GM19351 (cell line): ENCODE measurements around the gene MLH1.

Experiments used
- ATAC-seq: cut with Tn5 transposase; IDR thresholded peaks from one replicate; pipeline ENCODE4 v1.9.1; 2021; ENCODE audit warnings: mild to moderate bottlenecking, moderate library complexity; ENCODE audit not compliant: unreplicated experiment

The MLH1 gene

GRCh38 chr3:36973139-36973538, 20.2 kb upstream of the MLH1 start:
- no peak for ATAC-seq

DNA sequence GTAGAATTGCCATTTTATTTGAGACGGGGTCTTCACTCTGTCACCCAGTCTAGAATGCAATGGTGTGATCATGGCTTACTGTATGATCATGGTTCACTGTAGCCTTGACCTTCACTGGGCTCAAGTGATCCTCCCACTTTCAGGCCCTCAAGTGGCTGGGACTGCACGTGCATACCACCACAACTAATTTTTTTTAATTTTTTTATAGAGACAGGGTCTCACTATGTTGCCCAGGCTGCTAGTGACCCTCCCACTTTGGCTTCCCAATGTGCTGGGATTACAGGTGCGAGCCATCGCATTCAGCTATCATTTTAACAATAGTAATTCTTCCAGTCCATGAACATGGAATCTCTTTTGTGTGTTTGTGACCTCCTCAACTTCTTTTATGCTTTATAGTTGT, 12.3 kb upstream of the MLH1 start:
- no peak for ATAC-seq

- no peak for ATAC-seq
These were observed 5.0 kb upstream of the MLH1 start for GRCh38 chr3:36988356-36988755.

DNA sequence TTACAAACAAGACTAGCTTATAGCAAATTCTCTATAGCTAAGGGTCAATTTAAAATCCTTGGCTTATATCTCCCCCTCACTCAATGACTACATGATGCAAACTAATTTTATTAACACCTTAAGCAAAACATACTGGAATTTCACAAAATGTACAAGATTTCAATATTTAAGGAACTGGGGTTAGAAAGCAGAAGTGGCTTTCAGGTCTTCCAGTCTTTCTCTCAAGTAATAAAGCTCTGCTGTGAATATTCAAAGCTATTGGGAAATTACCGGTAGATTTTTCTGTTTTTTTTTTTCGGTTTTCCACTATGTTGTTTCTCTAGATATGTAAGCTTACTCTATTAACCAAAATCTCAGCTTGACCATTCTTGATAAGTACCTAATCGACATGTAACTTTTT, 4.3 kb upstream of the MLH1 start:
- ATAC-seq = no peak

DNA sequence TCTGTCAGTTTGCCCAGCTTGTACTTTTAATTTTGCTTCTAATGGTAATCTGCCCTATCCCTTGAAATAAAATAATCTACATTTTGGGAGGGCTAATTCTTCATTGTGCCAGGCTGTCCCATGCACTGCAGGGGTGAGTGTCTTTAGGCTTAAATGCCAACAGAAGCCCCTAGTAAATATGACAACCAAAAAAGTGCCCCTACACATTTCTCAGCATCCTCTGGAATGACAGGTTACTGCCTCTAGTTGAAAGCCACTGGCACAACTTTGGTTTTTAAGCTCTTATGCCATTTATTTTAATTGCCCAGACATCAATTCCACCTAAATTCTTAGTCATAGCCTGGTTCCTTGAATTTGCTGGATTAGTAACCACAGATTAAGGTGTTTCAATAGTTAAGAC, 3.8 kb upstream of the MLH1 start:
- ATAC-seq = no peak

DNA sequence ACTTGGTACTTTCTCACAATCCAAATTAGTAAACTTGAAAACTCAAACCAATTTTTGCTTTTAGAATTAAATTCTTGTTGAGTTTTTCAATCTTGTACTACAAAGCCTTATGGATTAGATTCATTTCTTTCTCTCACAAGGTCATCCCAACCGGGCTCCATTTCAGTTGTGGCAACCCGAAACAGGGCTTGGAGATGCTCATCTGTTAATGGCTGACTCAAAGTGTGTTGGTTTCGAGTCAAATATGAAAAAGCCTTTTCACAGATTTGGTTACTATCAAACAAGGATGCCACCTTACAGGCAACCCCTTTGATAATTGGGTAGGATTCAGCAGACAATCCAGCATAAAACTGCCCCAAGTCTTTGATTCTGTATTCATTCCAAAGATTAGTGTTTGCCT, 2.2 kb upstream of the MLH1 start:
- no peak for ATAC-seq

GRCh38 chr3:36991923-36992805, 1.2 kb upstream of the MLH1 start:
- ATAC-seq = no peak

DNA sequence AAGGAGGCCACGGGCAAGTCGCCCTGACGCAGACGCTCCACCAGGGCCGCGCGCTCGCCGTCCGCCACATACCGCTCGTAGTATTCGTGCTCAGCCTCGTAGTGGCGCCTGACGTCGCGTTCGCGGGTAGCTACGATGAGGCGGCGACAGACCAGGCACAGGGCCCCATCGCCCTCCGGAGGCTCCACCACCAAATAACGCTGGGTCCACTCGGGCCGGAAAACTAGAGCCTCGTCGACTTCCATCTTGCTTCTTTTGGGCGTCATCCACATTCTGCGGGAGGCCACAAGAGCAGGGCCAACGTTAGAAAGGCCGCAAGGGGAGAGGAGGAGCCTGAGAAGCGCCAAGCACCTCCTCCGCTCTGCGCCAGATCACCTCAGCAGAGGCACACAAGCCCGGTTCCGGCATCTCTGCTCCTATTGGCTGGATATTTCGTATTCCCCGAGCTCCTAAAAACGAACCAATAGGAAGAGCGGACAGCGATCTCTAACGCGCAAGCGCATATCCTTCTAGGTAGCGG, 452 bp upstream of the MLH1 start, which contains the start of gene EPM2AIP1:
EPM2AIP1 (minus strand) TSS at position 326 of the 520 bp plus-strand sequence; CDS start at position 272, 54 bp downstream.
- peak; percentile 79 for ATAC-seq

DNA sequence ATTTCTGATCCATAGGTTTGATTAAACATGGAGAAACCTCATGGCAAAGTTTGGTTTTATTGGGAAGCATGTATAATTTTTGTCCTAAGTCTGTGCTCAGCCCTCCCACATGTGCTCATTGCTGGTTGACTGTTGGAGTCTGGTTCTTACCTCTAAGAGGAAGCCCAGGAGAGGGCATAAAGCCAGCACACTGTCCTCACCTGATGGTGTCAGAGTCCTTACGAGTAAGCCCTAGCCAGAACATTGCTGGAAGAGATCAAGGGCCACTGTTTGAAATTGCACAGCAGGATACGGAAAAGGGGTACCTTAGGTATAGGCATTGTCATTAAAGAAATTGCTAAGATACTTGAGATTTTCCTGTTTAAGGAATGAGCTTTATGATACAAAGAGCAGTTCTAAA, 21.3 kb downstream of the MLH1 start:
- ATAC-seq = no peak

GRCh38 chr3:37015642-37016041, 22.3 kb downstream of the MLH1 start:
- no peak for ATAC-seq

- no peak for ATAC-seq
These were observed 23.6 kb downstream of the MLH1 start for GRCh38 chr3:37016903-37017302.

DNA sequence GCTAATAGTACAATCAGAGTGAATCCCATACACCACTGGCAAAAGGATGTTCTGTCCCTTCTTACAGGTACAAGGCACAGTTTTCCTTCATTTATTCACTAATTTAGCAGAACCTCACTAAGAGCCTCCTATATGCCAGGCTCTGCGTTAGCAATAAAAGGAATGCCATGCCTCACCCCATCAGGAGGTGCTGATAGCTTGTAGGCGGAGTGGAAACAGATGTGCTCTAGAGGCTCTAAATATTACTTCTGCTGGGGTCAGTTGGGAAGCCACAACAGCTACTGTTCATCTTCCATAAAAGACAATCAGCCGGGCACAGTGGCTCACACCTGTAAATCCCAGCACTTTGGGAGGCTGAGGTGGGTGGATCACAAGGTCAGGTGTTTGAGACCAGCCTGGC, 24.4 kb downstream of the MLH1 start:
- no peak for ATAC-seq

GRCh38 chr3:37024092-37024491, 30.8 kb downstream of the MLH1 start:
- ATAC-seq = no peak

GRCh38 chr3:37024820-37025405, 31.6 kb downstream of the MLH1 start:
- ATAC-seq = no peak

DNA sequence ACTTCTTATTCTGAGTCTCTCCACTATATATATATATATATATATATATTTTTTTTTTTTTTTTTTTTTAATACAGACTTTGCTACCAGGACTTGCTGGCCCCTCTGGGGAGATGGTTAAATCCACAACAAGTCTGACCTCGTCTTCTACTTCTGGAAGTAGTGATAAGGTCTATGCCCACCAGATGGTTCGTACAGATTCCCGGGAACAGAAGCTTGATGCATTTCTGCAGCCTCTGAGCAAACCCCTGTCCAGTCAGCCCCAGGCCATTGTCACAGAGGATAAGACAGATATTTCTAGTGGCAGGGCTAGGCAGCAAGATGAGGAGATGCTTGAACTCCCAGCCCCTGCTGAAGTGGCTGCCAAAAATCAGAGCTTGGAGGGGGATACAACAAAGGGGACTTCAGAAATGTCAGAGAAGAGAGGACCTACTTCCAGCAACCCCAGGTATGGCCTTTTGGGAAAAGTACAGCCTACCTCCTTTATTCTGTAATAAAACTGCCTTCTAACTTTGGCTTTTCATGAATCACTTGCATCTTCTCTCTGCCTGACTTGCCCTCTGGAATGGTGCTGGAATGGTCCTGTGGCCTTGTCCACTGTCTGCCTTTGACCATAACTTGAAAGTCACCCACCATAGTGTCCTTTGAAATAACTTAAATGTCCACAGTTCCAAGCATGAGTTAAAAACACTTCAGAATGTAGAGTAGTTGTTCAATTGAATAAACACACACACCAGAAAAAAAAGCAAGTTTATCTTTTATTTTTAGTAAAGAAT, 32.4 kb downstream of the MLH1 start:
- no peak for ATAC-seq

GRCh38 chr3:37026851-37027250, 33.5 kb downstream of the MLH1 start:
- ATAC-seq = no peak

GRCh38 chr3:37028329-37028728, 35.0 kb downstream of the MLH1 start:
- no peak for ATAC-seq

DNA sequence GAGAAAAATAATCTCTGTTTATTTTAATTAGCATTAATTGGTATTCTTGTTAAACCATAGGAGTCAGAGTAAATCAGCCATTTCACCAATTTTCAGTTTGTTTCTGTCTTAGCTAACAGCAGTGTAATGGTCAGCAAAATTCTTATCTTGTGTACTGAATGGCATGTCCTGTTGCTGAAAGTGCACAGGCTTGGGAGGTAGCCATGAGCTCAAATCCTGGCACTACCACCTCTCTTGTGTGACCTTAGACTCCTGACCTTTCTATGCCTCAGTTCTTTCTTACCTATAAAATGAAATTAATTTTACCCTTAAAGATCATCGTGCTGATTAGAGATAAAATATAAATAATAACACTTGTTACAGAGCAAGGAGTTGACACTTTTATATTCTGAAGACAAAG, 35.8 kb downstream of the MLH1 start:
- ATAC-seq = no peak

DNA sequence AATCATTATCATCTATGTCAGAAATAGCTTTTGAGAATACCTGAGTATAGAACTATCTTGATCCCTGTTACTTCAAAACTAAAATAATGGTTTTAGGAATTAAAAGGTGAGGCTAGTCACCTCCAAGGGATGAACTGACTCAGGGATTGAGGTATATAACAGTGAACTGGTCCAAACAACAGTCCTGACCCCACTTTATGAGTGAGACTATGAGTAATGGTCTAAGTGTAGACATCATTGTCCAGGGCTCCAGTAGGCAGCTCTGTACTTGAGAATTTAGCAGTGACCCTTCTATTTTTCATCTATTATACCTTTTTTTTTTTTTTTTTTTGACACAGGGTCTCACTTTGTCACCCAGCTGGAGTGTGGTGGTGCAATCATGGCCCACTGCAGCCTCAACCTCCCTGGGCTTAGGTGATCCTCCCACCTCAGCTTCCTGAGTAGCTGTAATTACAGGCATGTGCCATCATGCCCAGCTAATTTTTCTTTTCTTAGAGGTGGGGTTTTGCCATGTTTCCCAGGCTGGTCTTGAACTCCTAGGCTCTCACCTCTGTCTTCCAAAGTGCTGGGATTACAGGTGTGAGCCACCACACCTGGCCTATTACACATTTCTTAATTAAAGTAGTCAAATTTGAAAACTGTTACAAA, 36.3 kb downstream of the MLH1 start:
- ATAC-seq = no peak

- ATAC-seq = no peak
These were observed 37.3 kb downstream of the MLH1 start for GRCh38 chr3:37030588-37030987.

GRCh38 chr3:37031096-37031682, 37.9 kb downstream of the MLH1 start:
- no peak for ATAC-seq
